ENCODE measurements around the gene YAP1.
"Not testable (repeated sequence)": the region's sequence is repeated elsewhere in the genome, so short reads cannot be mapped to it uniquely, and the experiment has no call there.

YAP1 gene

GRCh38 chr11:102263379-102264003 is 153.2 kb downstream of the YAP1 start (continued):
- TF ChIP-seq TSHZ2 (CRISPR knock-in tag; IDR thresholded peaks at IDR 0.05): no peak
- TF ChIP-seq CSDC2 (CRISPR knock-in tag; IDR thresholded peaks at IDR 0.05): no peak
- TF ChIP-seq ZNF565 (CRISPR knock-in tag; conservative IDR thresholded peaks at IDR 0.05; ENCODE audit: low read depth): no peak

- ATAC-seq: not testable (repeated sequence)
These were observed 154.5 kb downstream of the YAP1 start for GRCh38 chr11:102264704-102265103.

GRCh38 chr11:102266099-102266498 is 155.9 kb downstream of the YAP1 start:
- 0 out of 3 replicates have a peak, but pooled peaks have one; percentile 10 for ATAC-seq
- no peak for TF ChIP-seq ISL1 (CRISPR knock-in tag; IDR thresholded peaks at IDR 0.05)
- TF ChIP-seq ZFP30 (CRISPR knock-in tag; IDR thresholded peaks at IDR 0.05): no peak
- TF ChIP-seq TSHZ2 (CRISPR knock-in tag; IDR thresholded peaks at IDR 0.05): no peak
- no peak for TF ChIP-seq ZNF565 (CRISPR knock-in tag; conservative IDR thresholded peaks at IDR 0.05; ENCODE audit: low read depth)
- TF ChIP-seq POU6F1 (CRISPR knock-in tag; IDR thresholded peaks at IDR 0.05; ENCODE audit: borderline replicate concordance, low read depth): no peak
- TF ChIP-seq CREB5 (CRISPR knock-in tag; IDR thresholded peaks at IDR 0.05; ENCODE audit: low read depth): no peak
- TF ChIP-seq ZNF8 (CRISPR knock-in tag; IDR thresholded peaks at IDR 0.05): no peak
- TF ChIP-seq ZFP3 (CRISPR knock-in tag; IDR thresholded peaks at IDR 0.05): no peak
- TF ChIP-seq CSDC2 (CRISPR knock-in tag; IDR thresholded peaks at IDR 0.05): no peak
- no peak for TF ChIP-seq PPARA (CRISPR knock-in tag; IDR thresholded peaks at IDR 0.05; ENCODE audit: borderline replicate concordance)
- no peak for TF ChIP-seq OSR1 (CRISPR knock-in tag; IDR thresholded peaks at IDR 0.05)
- no peak for TF ChIP-seq BACH2 (CRISPR knock-in tag; IDR thresholded peaks at IDR 0.05; ENCODE audit: borderline replicate concordance)
- no peak for TF ChIP-seq TOX (CRISPR knock-in tag; IDR thresholded peaks at IDR 0.05; ENCODE audit: borderline replicate concordance)
- TF ChIP-seq CSRNP3 (CRISPR knock-in tag; IDR thresholded peaks at IDR 0.05): no peak
- TF ChIP-seq ZNF70 (CRISPR knock-in tag; IDR thresholded peaks at IDR 0.05): no peak
- no peak for TF ChIP-seq RARB (CRISPR knock-in tag; IDR thresholded peaks at IDR 0.05)
- no peak for TF ChIP-seq TCF4 (CRISPR knock-in tag; IDR thresholded peaks at IDR 0.05; ENCODE audit: borderline replicate concordance)

- ATAC-seq: peak; percentile 75
- TF ChIP-seq ESRRG (CRISPR knock-in tag; IDR thresholded peaks at IDR 0.05): no peak
- TF ChIP-seq ZNF565 (CRISPR knock-in tag; conservative IDR thresholded peaks at IDR 0.05; ENCODE audit: low read depth): no peak
- no peak for TF ChIP-seq TCF4 (CRISPR knock-in tag; IDR thresholded peaks at IDR 0.05; ENCODE audit: borderline replicate concordance)
- no peak for TF ChIP-seq TOX (CRISPR knock-in tag; IDR thresholded peaks at IDR 0.05; ENCODE audit: borderline replicate concordance)
- no peak for TF ChIP-seq ZNF70 (CRISPR knock-in tag; IDR thresholded peaks at IDR 0.05)
- TF ChIP-seq PATZ1 (CRISPR knock-in tag; IDR thresholded peaks at IDR 0.05; ENCODE audit: borderline replicate concordance): no peak
- no peak for TF ChIP-seq POU6F1 (CRISPR knock-in tag; IDR thresholded peaks at IDR 0.05; ENCODE audit: borderline replicate concordance, low read depth)
- no peak for TF ChIP-seq CSRNP3 (CRISPR knock-in tag; IDR thresholded peaks at IDR 0.05)
- TF ChIP-seq ZNF8 (CRISPR knock-in tag; IDR thresholded peaks at IDR 0.05): no peak
These were observed 157.4 kb downstream of the YAP1 start for GRCh38 chr11:102267609-102268008.

All from SK-N-SH treated with all-trans-retinoic acid at 6 μM for 48 hours (cell line).